ENCODE results near the gene HS6ST2.

Gene HS6ST2

GRCh38 chrX:132815643-132816042 is 142.8 kb downstream of the HS6ST2 start:
- no peak for DNase-seq (ENCODE audit: insufficient read length, low spot score)
- no peak for FAIRE-seq
- TF ChIP-seq, protein P1, sequence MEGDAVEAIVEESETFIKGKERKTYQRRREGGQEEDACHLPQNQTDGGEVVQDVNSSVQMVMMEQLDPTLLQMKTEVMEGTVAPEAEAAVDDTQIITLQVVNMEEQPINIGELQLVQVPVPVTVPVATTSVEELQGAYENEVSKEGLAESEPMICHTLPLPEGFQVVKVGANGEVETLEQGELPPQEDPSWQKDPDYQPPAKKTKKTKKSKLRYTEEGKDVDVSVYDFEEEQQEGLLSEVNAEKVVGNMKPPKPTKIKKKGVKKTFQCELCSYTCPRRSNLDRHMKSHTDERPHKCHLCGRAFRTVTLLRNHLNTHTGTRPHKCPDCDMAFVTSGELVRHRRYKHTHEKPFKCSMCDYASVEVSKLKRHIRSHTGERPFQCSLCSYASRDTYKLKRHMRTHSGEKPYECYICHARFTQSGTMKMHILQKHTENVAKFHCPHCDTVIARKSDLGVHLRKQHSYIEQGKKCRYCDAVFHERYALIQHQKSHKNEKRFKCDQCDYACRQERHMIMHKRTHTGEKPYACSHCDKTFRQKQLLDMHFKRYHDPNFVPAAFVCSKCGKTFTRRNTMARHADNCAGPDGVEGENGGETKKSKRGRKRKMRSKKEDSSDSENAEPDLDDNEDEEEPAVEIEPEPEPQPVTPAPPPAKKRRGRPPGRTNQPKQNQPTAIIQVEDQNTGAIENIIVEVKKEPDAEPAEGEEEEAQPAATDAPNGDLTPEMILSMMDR (IDR thresholded peaks at IDR 0.05; ENCODE audit: insufficient read depth, missing control alignments) = no peak

DNA sequence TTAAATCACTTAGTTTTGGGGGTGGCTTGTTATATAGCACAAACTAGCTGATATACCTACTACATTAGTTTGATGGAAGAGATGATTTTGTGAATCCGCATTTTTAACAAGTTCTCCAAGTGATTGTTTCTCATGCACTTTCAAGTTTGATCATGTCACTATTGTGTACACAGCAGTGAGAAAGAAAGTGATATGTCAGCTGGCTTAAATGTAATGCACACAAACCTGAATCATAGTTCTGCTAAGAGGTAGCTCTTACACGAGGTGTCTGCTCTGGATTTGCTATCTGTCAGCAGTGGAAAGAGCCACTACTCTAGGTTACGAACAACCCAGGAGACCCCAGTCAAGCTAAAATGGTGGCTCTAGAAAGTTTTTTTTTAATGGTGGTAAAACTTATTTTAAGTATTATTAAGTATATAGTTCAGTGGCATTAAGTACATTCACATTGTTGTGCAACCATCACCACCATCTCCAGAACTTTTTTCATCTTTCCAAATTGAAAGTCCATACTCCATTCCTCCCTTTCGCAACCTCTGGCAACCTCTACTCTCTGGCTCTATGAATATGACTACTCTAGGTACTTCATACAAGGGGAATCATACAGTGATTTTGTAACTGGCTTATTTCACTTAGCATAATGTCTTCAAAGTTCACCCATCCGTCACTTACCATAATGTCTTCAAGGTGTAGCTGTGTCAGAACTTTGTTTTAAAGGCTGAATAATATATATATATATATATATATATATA is 147.3 kb downstream of the HS6ST2 start:
- DNase-seq (ENCODE audit: insufficient read length, low spot score) (no peak), FAIRE-seq (no peak)
- TF ChIP-seq, protein P1 (IDR thresholded peaks at IDR 0.05; ENCODE audit: insufficient read depth, missing control alignments) = no peak

DNA sequence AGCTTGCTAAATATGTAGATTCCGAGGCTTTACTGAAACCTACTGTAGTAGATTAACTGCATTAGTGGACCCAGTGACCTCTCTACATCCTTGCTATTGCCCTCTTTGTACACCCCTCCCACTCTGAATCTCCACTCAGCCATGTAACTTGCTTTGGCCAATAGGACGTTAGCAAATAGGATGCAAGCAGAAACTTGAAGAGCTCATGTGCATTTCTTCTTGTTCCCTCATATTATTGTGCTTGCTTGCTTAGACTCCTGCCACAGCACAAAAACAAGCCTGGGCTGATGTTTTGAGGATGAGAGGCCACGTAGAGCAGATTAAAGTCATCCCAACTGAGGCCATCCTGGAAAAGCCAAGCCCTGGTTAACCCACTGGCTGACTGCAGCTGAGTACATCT is 147.9 kb downstream of the HS6ST2 start:
- TF ChIP-seq, protein P1 (IDR thresholded peaks at IDR 0.05; ENCODE audit: insufficient read depth, missing control alignments) = no peak
- no peak for FAIRE-seq
- DNase-seq (ENCODE audit: insufficient read length, low spot score) = no peak

DNA sequence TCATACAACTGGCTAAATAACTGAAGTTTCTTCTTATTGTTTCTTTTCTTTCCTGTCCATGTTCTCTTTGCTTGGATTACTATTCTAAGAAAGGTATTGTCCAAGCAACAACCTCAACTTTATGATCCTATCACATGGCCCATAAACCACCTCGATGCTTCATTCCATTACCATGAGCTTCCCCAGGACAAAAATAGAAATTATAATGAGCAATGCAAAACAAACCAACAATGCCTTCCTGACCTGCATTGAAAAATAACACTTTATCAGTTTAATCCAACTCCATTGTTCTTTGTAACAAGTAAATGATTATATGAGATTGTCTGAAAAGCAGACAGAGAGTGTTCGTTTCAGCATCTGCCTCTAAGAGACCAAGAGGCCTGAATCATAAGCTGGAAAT is 148.8 kb downstream of the HS6ST2 start:
- FAIRE-seq = no peak
- DNase-seq (ENCODE audit: insufficient read length, low spot score) = no peak
- TF ChIP-seq, protein P1 (IDR thresholded peaks at IDR 0.05; ENCODE audit: insufficient read depth, missing control alignments) = no peak

DNA sequence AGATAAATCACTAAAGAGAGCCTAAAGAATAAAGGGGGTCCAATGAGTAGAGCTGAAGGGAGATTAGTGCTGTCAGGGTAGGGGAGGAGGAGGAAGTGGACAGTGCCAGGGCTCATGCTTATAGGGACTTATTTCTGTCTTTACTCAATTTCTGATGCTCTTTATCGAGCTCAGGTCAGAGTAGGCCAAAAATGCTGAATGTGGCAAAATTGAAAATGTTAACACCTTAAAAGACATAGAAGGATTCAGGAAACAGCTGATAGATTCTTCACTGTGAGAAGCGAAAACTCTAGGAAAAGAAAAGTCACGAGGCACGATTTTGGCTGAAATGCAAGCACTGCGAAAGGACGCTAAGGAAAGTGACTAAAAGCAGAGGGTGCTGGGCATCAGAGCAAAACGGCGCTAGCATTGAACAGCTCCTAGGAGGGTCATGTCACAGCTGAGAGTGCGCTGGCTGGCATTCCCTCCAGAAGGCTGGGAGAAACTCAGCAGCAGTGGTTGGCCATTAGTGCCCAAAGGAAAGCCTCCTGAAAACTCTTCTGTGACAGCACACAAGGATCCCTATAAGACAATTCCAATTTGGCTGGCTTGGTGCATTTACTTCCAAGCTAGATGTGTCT is 150.9 kb downstream of the HS6ST2 start:
- FAIRE-seq (no peak), DNase-seq (ENCODE audit: insufficient read length, low spot score) (no peak)
- TF ChIP-seq, protein P1 (IDR thresholded peaks at IDR 0.05; ENCODE audit: insufficient read depth, missing control alignments) = no peak

DNA sequence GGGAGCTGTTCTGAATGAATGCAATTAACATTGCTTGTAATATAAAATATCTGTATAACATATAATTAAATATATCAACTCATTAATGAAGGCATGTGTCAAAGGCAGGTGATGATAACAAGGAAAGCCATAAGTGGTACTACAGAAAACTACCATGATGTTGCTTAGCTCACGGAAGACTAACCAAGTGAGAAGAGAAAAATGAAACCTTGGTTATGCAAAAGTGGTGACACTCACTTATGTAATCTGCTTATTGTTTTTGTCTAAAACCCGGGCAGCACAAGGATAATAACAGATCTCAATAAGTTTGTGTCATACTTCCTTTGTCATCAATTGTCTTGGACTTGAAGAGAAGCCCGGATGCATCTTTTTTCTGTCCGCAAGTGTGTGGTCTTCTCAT is 156.4 kb downstream of the HS6ST2 start:
- TF ChIP-seq, protein P1 (IDR thresholded peaks at IDR 0.05; ENCODE audit: insufficient read depth, missing control alignments) = no peak
- DNase-seq (ENCODE audit: insufficient read length, low spot score) (no peak), FAIRE-seq (no peak)

GRCh38 chrX:132795181-132795580 is 163.2 kb downstream of the HS6ST2 start:
- FAIRE-seq (no peak), DNase-seq (ENCODE audit: insufficient read length, low spot score) (no peak)
- TF ChIP-seq, protein P1 (IDR thresholded peaks at IDR 0.05; ENCODE audit: insufficient read depth, missing control alignments) = no peak
